HG03095 (cell line): ENCODE data around the gene ZNF678.

Source experiments
- ATAC-seq: cut with Tn5 transposase; IDR thresholded peaks from one replicate; pipeline ENCODE4 v1.9.1; 2021; ENCODE audit warnings: moderate library complexity; ENCODE audit not compliant: unreplicated experiment

The ZNF678 gene

GRCh38 chr1:227563324-227564201 is at the start of gene ZNF678:
Gene ZNF678 (plus strand): TSS chr1:227563556. CDS start chr1:227650992, 87,436 bp downstream.
- ATAC-seq: peak; percentile 94

GRCh38 chr1:227518876-227519275 is 44.5 kb upstream of the ZNF678 start:
- ATAC-seq: no peak

GRCh38 chr1:227521782-227522181 is 41.6 kb upstream of the ZNF678 start:
- no peak for ATAC-seq

- no peak for ATAC-seq
Observed at GRCh38 chr1:227526524-227526923, 36.8 kb upstream of the ZNF678 start.

GRCh38 chr1:227532019-227532619 is 31.2 kb upstream of the ZNF678 start:
- ATAC-seq: no peak

- ATAC-seq: no peak
Observed at GRCh38 chr1:227540170-227541098, 22.9 kb upstream of the ZNF678 start.

GRCh38 chr1:227541129-227541528 is 22.2 kb upstream of the ZNF678 start:
- ATAC-seq: no peak

- ATAC-seq: no peak
Observed at GRCh38 chr1:227541796-227542152, 21.6 kb upstream of the ZNF678 start.

- peak; percentile 94 for ATAC-seq
Observed at GRCh38 chr1:227542153-227543120, 20.9 kb upstream of the ZNF678 start.

- ATAC-seq: no peak
Observed at GRCh38 chr1:227543283-227544066, 19.9 kb upstream of the ZNF678 start.

- ATAC-seq: no peak
Observed at GRCh38 chr1:227544067-227545050, 19.0 kb upstream of the ZNF678 start.

- ATAC-seq: no peak
Observed at GRCh38 chr1:227545361-227545760, 18.0 kb upstream of the ZNF678 start.

- ATAC-seq: no peak
Observed at GRCh38 chr1:227546059-227546458, 17.3 kb upstream of the ZNF678 start.

GRCh38 chr1:227546598-227547309 is 16.6 kb upstream of the ZNF678 start:
- ATAC-seq: no peak

- ATAC-seq: no peak
Observed at GRCh38 chr1:227547310-227548118, 15.8 kb upstream of the ZNF678 start.

- no peak for ATAC-seq
Observed at GRCh38 chr1:227548119-227548397, 15.3 kb upstream of the ZNF678 start.

- no peak for ATAC-seq
Observed at GRCh38 chr1:227548448-227548847, 14.9 kb upstream of the ZNF678 start.
